Measurements from ENCODE around the gene FAM50A. TPM values are rescaled to one million over a fixed set of nuclear protein-coding genes. Genes with fewer than 3 reads are reported as not detected.
"Not testable (repeated sequence)": the region's sequence is repeated elsewhere in the genome, so short reads cannot be mapped to it uniquely, and the experiment has no call there.

FAM50A gene, protein sequence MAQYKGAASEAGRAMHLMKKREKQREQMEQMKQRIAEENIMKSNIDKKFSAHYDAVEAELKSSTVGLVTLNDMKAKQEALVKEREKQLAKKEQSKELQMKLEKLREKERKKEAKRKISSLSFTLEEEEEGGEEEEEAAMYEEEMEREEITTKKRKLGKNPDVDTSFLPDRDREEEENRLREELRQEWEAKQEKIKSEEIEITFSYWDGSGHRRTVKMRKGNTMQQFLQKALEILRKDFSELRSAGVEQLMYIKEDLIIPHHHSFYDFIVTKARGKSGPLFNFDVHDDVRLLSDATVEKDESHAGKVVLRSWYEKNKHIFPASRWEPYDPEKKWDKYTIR
- total RNA-seq, result 10 to 100 TPM; 17.9 to 47.5 TPM
- polyA plus RNA-seq (ENCODE audit: insufficient read length in 2 of 2), result 10 to 100 TPM; 82.1 to 94.8 TPM
- long read RNA-seq, donor 1, transcript FAM50A-203 (12 exons, 1,470 nt), result minor isoform, 5 of 64 reads
- long read RNA-seq, donor 1, transcript FAM50A-202 (13 exons, 1,352 nt), result major isoform, 14 of 64 reads
- long read RNA-seq, donor 1, partial matches to known transcripts, result 45 of 64 reads
- long read RNA-seq, donor 1, other reads (novel, unspliced or antisense), result 0 of 64 reads
- long read RNA-seq, donor 2, partial matches to known transcripts, result 0 of 3 reads
- long read RNA-seq, donor 2, other reads (novel, unspliced or antisense), result 0 of 3 reads
- long read RNA-seq, donor 3, transcript FAM50A-202 (13 exons, 1,352 nt), result major isoform, 9 of 23 reads
- long read RNA-seq, donor 3, partial matches to known transcripts, result 12 of 23 reads
- long read RNA-seq, donor 3, other reads (novel, unspliced or antisense), result 0 of 23 reads
- long read RNA-seq, donor 4, transcript FAM50A-202 (13 exons, 1,352 nt), result major isoform, 8 of 39 reads
- long read RNA-seq, donor 4, partial matches to known transcripts, result 23 of 39 reads
- long read RNA-seq, donor 4, other reads (novel, unspliced or antisense), result 5 of 39 reads

GRCh38 chrX:154443992-154444754 lies at the start of gene FAM50A:
Gene FAM50A, plus strand, starts transcription at chrX:154444141. Its CDS starts 95 bp downstream, at chrX:154444236.
- Histone ChIP-seq H3K27me3 (ENCODE audit: control insufficient read depth, insufficient read depth, low read length) (no peaks in the 10 kb centered on the region), H3K9me3 (ENCODE audit: control insufficient read depth, insufficient read depth, low read length) (no peaks in the 10 kb centered on the region), H3K27ac (ENCODE audit: low read depth, low read length) (peak within 1 kb of the TSS; percentile 50), H3K36me3 (ENCODE audit: control insufficient read depth, insufficient read depth, low read length) (peaks cover 70% of the 10 kb centered on the region), H3K4me3 (ENCODE audit: low read depth, low read length) (peak within 1 kb of the TSS; percentile 45), H3K4me1 (ENCODE audit: control insufficient read depth, insufficient read depth, low read length) (peaks cover 33% of the 10 kb centered on the region)
- WGBS (ENCODE audit: insufficient coverage), result 27% methylated on average over 94 of the region's 94 CpGs
- DNase-seq (ENCODE audit: low read depth in 4 of 6, low spot score in 6 of 6), result peak in 2 of 6 donors; percentile 85 to 86

- H3K27ac ChIP-seq (ENCODE audit: low read depth, low read length), result not testable (repeated sequence)
- WGBS (ENCODE audit: insufficient coverage), result 90% methylated on average over 12 of the region's 17 CpGs
Observed at GRCh38 chrX:154396363-154396762, 47.6 kb upstream of the FAM50A start.

GRCh38 chrX:154396973-154397887 lies 46.7 kb upstream of the FAM50A start:
- Histone ChIP-seq H3K27me3 (ENCODE audit: control insufficient read depth, insufficient read depth, low read length) (no peaks in the 10 kb centered on the region), H3K4me3 (ENCODE audit: low read depth, low read length) (peak overlapping the region; percentile 96), H3K4me1 (ENCODE audit: control insufficient read depth, insufficient read depth, low read length) (peaks cover 24% of the 10 kb centered on the region), H3K36me3 (ENCODE audit: control insufficient read depth, insufficient read depth, low read length) (peaks cover 16% of the 10 kb centered on the region), H3K27ac (ENCODE audit: low read depth, low read length) (peak overlapping the region; percentile 98), H3K9me3 (ENCODE audit: control insufficient read depth, insufficient read depth, low read length) (no peaks in the 10 kb centered on the region)
- DNase-seq (ENCODE audit: low read depth in 4 of 6, low spot score in 6 of 6), result peak in 2 of 6 donors; percentile 72 to 77
- 36% methylated on average over 51 of the region's 53 CpGs for WGBS (ENCODE audit: insufficient coverage)

More at GRCh38 chrX:154396363-154396762, 47.6 kb upstream of the FAM50A start:
- not testable (repeated sequence) for H3K9me3 ChIP-seq (ENCODE audit: control insufficient read depth, insufficient read depth, low read length); DNase-seq (ENCODE audit: low read depth in 4 of 6, low spot score in 6 of 6); H3K4me3 ChIP-seq (ENCODE audit: low read depth, low read length); H3K27me3 ChIP-seq (ENCODE audit: control insufficient read depth, insufficient read depth, low read length)
- Histone ChIP-seq H3K4me1 (ENCODE audit: control insufficient read depth, insufficient read depth, low read length) (peaks cover 24% of the 10 kb centered on the region), H3K36me3 (ENCODE audit: control insufficient read depth, insufficient read depth, low read length) (peaks cover 15% of the 10 kb centered on the region)

GRCh38 chrX:154397888-154398667 lies 45.9 kb upstream of the FAM50A start, which contains the start of gene RPL10:
Gene RPL10, plus strand, starts transcription at chrX:154398377. Its CDS starts 143 bp downstream, at chrX:154398520.
- H3K9me3 ChIP-seq (ENCODE audit: control insufficient read depth, insufficient read depth, low read length), result no peaks in the 10 kb centered on the region
- peak within 1 kb of the TSS; percentile 98 for H3K27ac ChIP-seq (ENCODE audit: low read depth, low read length)
- peak in 4 of 6 donors; percentile 80 to 98 (median 93) for DNase-seq (ENCODE audit: low read depth in 4 of 6, low spot score in 6 of 6)
- no peaks in the 10 kb centered on the region for H3K27me3 ChIP-seq (ENCODE audit: control insufficient read depth, insufficient read depth, low read length)
- peak within 1 kb of the TSS; percentile 96 for H3K4me3 ChIP-seq (ENCODE audit: low read depth, low read length)
- peaks cover 21% of the 10 kb centered on the region for H3K36me3 ChIP-seq (ENCODE audit: control insufficient read depth, insufficient read depth, low read length)
- H3K4me1 ChIP-seq (ENCODE audit: control insufficient read depth, insufficient read depth, low read length), result peaks cover 24% of the 10 kb centered on the region
- WGBS (ENCODE audit: insufficient coverage), result 36% methylated on average over 69 of the region's 69 CpGs

DNA sequence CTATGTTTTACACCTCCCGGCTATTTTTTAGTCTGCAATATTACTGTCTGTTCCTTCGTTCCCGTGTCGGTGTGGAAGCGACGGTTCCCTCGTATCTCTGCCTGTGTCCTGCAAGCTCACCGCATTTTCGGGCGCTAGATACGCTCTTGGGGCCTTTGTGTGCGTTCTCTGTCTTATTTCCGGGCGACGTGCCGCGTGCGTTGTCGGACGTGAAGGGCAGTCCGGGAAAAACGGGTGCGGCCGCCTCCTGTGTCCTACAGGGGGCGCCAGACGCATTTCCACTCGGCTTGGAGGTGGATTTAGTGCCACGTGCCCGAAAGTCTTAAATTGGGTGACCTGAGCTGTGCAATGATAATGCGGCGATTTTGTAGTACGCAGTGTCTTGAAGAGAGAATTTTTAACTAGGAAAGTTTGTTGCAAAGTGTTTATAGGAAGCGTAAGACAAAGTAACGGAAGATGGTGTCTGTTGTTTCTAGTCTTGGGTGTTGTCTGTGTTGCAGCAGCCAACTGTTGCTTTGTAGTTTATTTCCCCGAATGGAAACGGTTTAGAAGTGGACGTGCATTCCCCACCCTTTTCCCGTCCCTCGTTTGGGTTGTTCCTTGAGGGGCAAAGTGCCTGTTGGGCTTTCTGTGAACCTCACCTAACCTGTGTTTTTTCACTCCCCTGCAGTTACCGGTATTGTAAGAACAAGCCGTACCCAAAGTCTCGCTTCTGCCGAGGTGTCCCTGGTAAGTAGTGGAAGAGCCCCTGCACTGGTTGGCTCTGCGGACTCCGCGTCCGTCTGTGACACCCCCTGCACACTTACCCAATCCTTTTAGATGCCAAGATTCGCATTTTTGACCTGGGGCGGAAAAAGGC lies 45.0 kb upstream of the FAM50A start:
- H3K4me3 ChIP-seq (ENCODE audit: low read depth, low read length), result peak overlapping the region; percentile 96
- no peaks in the 10 kb centered on the region for H3K27me3 ChIP-seq (ENCODE audit: control insufficient read depth, insufficient read depth, low read length)

DNA sequence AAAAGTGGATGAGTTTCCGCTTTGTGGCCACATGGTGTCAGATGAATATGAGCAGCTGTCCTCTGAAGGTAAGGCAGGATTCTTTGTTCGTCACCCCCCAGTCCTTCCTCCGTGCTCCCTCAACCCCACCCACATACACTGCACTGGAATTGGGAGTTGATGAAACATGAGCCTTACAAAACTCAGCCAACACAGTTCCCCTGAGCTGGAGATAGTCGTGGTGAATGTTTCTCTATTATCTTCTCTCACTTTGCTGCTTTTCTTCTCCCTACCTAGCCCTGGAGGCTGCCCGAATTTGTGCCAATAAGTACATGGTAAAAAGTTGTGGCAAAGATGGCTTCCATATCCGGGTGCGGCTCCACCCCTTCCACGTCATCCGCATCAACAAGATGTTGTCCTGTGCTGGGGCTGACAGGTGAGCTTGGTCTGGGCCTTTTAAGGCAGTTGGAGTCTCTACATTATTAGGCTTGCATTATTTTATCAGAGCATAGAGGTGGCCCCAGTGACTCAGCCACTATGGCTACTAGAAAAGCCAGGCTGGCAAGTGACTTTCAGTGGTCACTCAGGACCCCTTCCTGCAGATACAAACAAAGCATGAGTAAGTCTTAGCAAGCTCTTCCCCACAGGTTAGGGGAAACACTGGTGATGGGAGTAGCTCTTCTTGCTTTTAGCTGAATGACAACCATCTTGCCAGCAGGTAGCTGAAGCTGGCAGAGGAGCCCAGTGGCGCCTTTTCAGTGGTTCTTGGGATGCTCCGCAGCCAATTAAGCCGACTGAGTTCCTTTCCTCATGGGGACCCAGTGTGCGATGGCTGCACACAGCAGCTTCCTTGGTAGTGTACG lies 44.2 kb upstream of the FAM50A start:
- peak overlapping the region; percentile 47 for H3K27ac ChIP-seq (ENCODE audit: low read depth, low read length)
- H3K27me3 ChIP-seq (ENCODE audit: control insufficient read depth, insufficient read depth, low read length), result no peaks in the 10 kb centered on the region
- WGBS (ENCODE audit: insufficient coverage), result 53% methylated on average over 3 of the region's 14 CpGs

More for the DNA sequence above, 45.0 kb upstream of the FAM50A start:
- Histone ChIP-seq H3K27ac (ENCODE audit: low read depth, low read length) (peak overlapping the region; percentile 98), H3K9me3 (ENCODE audit: control insufficient read depth, insufficient read depth, low read length) (no peaks in the 10 kb centered on the region), H3K36me3 (ENCODE audit: control insufficient read depth, insufficient read depth, low read length) (peaks cover 26% of the 10 kb centered on the region), H3K4me1 (ENCODE audit: control insufficient read depth, insufficient read depth, low read length) (peaks cover 24% of the 10 kb centered on the region)
- 24% methylated on average over 36 of the region's 49 CpGs for WGBS (ENCODE audit: insufficient coverage)
- peak in 3 of 6 donors; percentile 66 to 93 (median 92) for DNase-seq (ENCODE audit: low read depth in 4 of 6, low spot score in 6 of 6)

GRCh38 chrX:154400369-154400817 lies 43.5 kb upstream of the FAM50A start:
- Histone ChIP-seq H3K4me1 (ENCODE audit: control insufficient read depth, insufficient read depth, low read length) (peaks cover 24% of the 10 kb centered on the region), H3K36me3 (ENCODE audit: control insufficient read depth, insufficient read depth, low read length) (peaks cover 26% of the 10 kb centered on the region)
- not testable (repeated sequence) for H3K9me3 ChIP-seq (ENCODE audit: control insufficient read depth, insufficient read depth, low read length); H3K27ac ChIP-seq (ENCODE audit: low read depth, low read length); H3K27me3 ChIP-seq (ENCODE audit: control insufficient read depth, insufficient read depth, low read length); DNase-seq (ENCODE audit: low read depth in 4 of 6, low spot score in 6 of 6); H3K4me3 ChIP-seq (ENCODE audit: low read depth, low read length)
- 81% methylated on average over 3 of the region's 6 CpGs for WGBS (ENCODE audit: insufficient coverage)

More for the DNA sequence above, 44.2 kb upstream of the FAM50A start:
- Histone ChIP-seq H3K4me1 (ENCODE audit: control insufficient read depth, insufficient read depth, low read length) (peaks cover 24% of the 10 kb centered on the region), H3K4me3 (ENCODE audit: low read depth, low read length) (peak overlapping the region; percentile 96), H3K36me3 (ENCODE audit: control insufficient read depth, insufficient read depth, low read length) (peaks cover 26% of the 10 kb centered on the region), H3K9me3 (ENCODE audit: control insufficient read depth, insufficient read depth, low read length) (no peaks in the 10 kb centered on the region)
- no peak for DNase-seq (ENCODE audit: low read depth in 4 of 6, low spot score in 6 of 6)

All from spinal cord (tissue), 10 donors.